SU-DHL-6 (cell line): ENCODE measurements around the gene APOL6.

Experiments used
- EZH2phosphoT487 ChIP-seq: fragments of 200-600 bp; sonication (generic), shearing (Covaris generic); conservative IDR thresholded peaks from 2 replicates; pipeline ENCODE4 v1.6.1; 2018; ENCODE audit warnings: mild to moderate bottlenecking, antibody characterized with exemption, low read length, moderate library complexity, mixed read lengths
- TF ChIP-seq, protein P1 (sequence below): fragments of 200-600 bp; sonication (generic); IDR thresholded peaks from one replicate; pipeline ENCODE4 v1.5.1; 2017; ENCODE audit warnings: antibody characterized with exemption, mild to moderate bottlenecking, low read length, moderate library complexity; ENCODE audit not compliant: insufficient read depth, poor library complexity, severe bottlenecking

DNA sequence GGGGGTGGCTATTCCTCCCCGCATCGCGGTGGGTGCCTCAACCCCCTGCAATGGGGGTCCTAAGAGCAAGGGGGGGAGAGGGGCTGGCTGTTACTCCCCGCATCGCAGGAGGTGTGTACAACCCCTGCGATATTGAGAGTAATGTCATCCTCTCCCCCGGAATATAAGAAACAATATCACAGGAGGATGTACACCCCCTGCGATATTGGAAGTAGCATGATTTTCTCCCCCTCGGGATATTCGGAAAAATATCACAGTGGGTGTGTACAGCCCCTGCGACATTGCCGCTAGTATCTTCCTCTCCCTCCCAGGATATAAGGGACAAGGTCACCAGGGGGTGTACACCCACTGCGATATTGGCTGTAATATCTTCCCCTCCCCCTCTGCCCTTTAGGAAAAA lies 47.0 kb downstream of the APOL6 start:
- TF ChIP-seq, protein P1, sequence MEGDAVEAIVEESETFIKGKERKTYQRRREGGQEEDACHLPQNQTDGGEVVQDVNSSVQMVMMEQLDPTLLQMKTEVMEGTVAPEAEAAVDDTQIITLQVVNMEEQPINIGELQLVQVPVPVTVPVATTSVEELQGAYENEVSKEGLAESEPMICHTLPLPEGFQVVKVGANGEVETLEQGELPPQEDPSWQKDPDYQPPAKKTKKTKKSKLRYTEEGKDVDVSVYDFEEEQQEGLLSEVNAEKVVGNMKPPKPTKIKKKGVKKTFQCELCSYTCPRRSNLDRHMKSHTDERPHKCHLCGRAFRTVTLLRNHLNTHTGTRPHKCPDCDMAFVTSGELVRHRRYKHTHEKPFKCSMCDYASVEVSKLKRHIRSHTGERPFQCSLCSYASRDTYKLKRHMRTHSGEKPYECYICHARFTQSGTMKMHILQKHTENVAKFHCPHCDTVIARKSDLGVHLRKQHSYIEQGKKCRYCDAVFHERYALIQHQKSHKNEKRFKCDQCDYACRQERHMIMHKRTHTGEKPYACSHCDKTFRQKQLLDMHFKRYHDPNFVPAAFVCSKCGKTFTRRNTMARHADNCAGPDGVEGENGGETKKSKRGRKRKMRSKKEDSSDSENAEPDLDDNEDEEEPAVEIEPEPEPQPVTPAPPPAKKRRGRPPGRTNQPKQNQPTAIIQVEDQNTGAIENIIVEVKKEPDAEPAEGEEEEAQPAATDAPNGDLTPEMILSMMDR, result no peak
- no peak for TF ChIP-seq EZH2phosphoT487
